ENCODE measurements around the gene MTRF1L.

MTRF1L gene

GRCh38 chr6:152942319-152942869 lies 60.1 kb downstream of the MTRF1L start:
- TF ChIP-seq, protein P1, sequence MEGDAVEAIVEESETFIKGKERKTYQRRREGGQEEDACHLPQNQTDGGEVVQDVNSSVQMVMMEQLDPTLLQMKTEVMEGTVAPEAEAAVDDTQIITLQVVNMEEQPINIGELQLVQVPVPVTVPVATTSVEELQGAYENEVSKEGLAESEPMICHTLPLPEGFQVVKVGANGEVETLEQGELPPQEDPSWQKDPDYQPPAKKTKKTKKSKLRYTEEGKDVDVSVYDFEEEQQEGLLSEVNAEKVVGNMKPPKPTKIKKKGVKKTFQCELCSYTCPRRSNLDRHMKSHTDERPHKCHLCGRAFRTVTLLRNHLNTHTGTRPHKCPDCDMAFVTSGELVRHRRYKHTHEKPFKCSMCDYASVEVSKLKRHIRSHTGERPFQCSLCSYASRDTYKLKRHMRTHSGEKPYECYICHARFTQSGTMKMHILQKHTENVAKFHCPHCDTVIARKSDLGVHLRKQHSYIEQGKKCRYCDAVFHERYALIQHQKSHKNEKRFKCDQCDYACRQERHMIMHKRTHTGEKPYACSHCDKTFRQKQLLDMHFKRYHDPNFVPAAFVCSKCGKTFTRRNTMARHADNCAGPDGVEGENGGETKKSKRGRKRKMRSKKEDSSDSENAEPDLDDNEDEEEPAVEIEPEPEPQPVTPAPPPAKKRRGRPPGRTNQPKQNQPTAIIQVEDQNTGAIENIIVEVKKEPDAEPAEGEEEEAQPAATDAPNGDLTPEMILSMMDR (IDR thresholded peaks at IDR 0.05) = no peak

DNA sequence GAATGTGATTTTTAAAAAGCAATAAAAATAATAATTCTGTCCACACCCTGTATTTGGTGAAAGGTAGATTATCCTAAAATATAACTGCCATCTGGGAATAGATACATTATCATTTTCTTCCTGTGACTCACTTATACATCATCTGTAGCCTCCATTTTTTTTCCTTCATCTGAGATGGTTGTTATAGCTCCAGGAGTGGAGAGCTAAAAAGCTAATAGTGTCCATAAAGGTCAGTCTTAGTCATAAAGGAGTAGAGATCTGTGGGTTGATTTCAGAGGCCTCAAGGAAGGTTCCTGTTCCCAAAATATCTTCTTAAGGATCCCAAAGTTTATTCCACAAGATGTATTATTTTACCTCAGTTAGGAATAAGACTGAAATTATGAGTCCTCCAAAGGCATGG lies 60.8 kb downstream of the MTRF1L start:
- TF ChIP-seq, protein P1 (IDR thresholded peaks at IDR 0.05) = no peak

Data from LNCAP (cell line).